Islet precursor cell (in vitro differentiated cells): ENCODE data around the gene DISC1.

Source experiments
- DNase-seq: peaks from one replicate; pipeline ENCODE4 v3.0.0-alpha.2; 2018

The DISC1 gene

GRCh38 chr1:231861541-231862481, 235.2 kb downstream of the DISC1 start:
- DNase-seq = no peak

- no peak for DNase-seq
Measured at GRCh38 chr1:231862611-231863010, 236.0 kb downstream of the DISC1 start.

- no peak for DNase-seq
Measured at GRCh38 chr1:231865331-231865730, 238.7 kb downstream of the DISC1 start.

GRCh38 chr1:231866392-231867331, 240.1 kb downstream of the DISC1 start:
- no peak for DNase-seq

GRCh38 chr1:231867607-231868006, 241.0 kb downstream of the DISC1 start:
- no peak for DNase-seq

GRCh38 chr1:231869364-231869763, 242.8 kb downstream of the DISC1 start:
- DNase-seq = no peak

- no peak for DNase-seq
Measured at GRCh38 chr1:231871471-231871870, 244.9 kb downstream of the DISC1 start.

GRCh38 chr1:231871878-231872277, 245.3 kb downstream of the DISC1 start:
- peak; percentile 40 for DNase-seq

GRCh38 chr1:231872461-231872910, 245.9 kb downstream of the DISC1 start:
- DNase-seq = peak; percentile 22

GRCh38 chr1:231878737-231879136, 252.1 kb downstream of the DISC1 start:
- DNase-seq = no peak

GRCh38 chr1:231879296-231879695, 252.7 kb downstream of the DISC1 start:
- DNase-seq = no peak

GRCh38 chr1:231882333-231882732, 255.7 kb downstream of the DISC1 start:
- DNase-seq = no peak

GRCh38 chr1:231882790-231883189, 256.2 kb downstream of the DISC1 start:
- no peak for DNase-seq

GRCh38 chr1:231883382-231883781, 256.8 kb downstream of the DISC1 start:
- no peak for DNase-seq

- DNase-seq = no peak
Measured at GRCh38 chr1:231885209-231885854, 258.7 kb downstream of the DISC1 start.

- DNase-seq = no peak
Measured at GRCh38 chr1:231887166-231887565, 260.6 kb downstream of the DISC1 start.

- no peak for DNase-seq
Measured at GRCh38 chr1:231887866-231888265, 261.3 kb downstream of the DISC1 start.

- no peak for DNase-seq
Measured at GRCh38 chr1:231890791-231891190, 264.2 kb downstream of the DISC1 start.

- DNase-seq = no peak
Measured at GRCh38 chr1:231893400-231894102, 267.0 kb downstream of the DISC1 start.

GRCh38 chr1:231896806-231897205, 270.2 kb downstream of the DISC1 start:
- no peak for DNase-seq

GRCh38 chr1:231899046-231899445, 272.5 kb downstream of the DISC1 start:
- DNase-seq = no peak

GRCh38 chr1:231899713-231900435, 273.3 kb downstream of the DISC1 start:
- DNase-seq = no peak
